Neural cell (in vitro differentiated cells): ENCODE measurements around the gene BAX.

ENCODE experiments used
- CTCF ChIP-seq: fragments of 450-650 bp; IDR thresholded peaks from 2 replicates; pipeline ENCODE4 v1.5.1; 2014; ENCODE audit warnings: antibody characterized with exemption, mild to moderate bottlenecking, moderate library complexity; ENCODE audit not compliant: poor library complexity, severe bottlenecking
- EP300 ChIP-seq: fragments of 450-650 bp; conservative IDR thresholded peaks from 2 replicates; pipeline ENCODE4 v1.6.1; 2014; ENCODE audit warnings: antibody characterized with exemption, mild to moderate bottlenecking, moderate library complexity; ENCODE audit not compliant: poor library complexity, severe bottlenecking
- EZH2 ChIP-seq: fragments of 200-600, 300-800 bp; shearing (Covaris generic), sonication (generic); IDR thresholded peaks from 2 replicates; pipeline ENCODE4 v1.6.1; 2014; ENCODE audit warnings: antibody characterized with exemption, low read length, borderline replicate concordance, mild to moderate bottlenecking; ENCODE audit not compliant: insufficient read depth, poor library complexity, severe bottlenecking
- MXI1 ChIP-seq: fragments of 450-650 bp; conservative IDR thresholded peaks from 2 replicates; pipeline ENCODE4 v1.6.1; 2014; ENCODE audit warnings: antibody characterized with exemption, mild to moderate bottlenecking; ENCODE audit not compliant: poor library complexity, severe bottlenecking
- POLR2AphosphoS5 ChIP-seq: IDR thresholded peaks from 2 replicates; pipeline ENCODE4 v1.6.1; 2012
- TAF1 ChIP-seq: IDR thresholded peaks from 2 replicates; pipeline ENCODE4 v1.6.1; 2012; ENCODE audit warnings: low read depth

GRCh38 chr19:48947258-48947542 is 7.5 kb upstream of the BAX start:
- no peak for TF ChIP-seq POLR2AphosphoS5
- TF ChIP-seq CTCF: no peak
- no peak for TF ChIP-seq EP300
- TF ChIP-seq EZH2: no peak
- no peak for TF ChIP-seq TAF1
- TF ChIP-seq MXI1: no peak
